ENCODE measurements around the gene NFKBIB.

DNA sequence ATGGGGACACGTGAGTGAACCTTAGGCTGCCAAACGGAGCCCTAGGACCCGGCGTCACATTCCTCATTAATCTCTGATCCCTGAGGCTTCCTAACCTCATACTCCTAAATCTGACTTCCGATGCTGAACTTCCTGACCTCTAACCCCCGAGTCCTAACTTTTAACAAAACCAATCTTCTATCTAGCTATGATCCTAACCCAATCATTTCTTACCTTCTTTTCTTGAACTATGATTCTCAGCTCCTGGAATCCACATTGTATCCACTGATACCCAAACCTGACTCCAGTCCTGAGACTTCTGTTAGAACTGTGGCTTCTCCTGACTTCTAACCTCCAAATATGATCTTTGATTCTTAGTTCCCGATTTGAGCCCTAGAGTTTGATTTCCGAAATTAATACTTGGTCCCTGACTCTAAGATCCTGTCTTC lies 447 bp downstream of the NFKBIB start:
- TF ChIP-seq, protein P1, sequence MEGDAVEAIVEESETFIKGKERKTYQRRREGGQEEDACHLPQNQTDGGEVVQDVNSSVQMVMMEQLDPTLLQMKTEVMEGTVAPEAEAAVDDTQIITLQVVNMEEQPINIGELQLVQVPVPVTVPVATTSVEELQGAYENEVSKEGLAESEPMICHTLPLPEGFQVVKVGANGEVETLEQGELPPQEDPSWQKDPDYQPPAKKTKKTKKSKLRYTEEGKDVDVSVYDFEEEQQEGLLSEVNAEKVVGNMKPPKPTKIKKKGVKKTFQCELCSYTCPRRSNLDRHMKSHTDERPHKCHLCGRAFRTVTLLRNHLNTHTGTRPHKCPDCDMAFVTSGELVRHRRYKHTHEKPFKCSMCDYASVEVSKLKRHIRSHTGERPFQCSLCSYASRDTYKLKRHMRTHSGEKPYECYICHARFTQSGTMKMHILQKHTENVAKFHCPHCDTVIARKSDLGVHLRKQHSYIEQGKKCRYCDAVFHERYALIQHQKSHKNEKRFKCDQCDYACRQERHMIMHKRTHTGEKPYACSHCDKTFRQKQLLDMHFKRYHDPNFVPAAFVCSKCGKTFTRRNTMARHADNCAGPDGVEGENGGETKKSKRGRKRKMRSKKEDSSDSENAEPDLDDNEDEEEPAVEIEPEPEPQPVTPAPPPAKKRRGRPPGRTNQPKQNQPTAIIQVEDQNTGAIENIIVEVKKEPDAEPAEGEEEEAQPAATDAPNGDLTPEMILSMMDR (IDR thresholded peaks at IDR 0.05; ENCODE audit: insufficient read depth, low read length, poor library complexity, severe bottlenecking): no peak
- TF ChIP-seq EZH2phosphoT487 (conservative IDR thresholded peaks at IDR 0.05; ENCODE audit: low read length): no peak

All from SU-DHL-6 (cell line).